ENCODE measurements around the gene CACFD1.

Gene CACFD1

DNA sequence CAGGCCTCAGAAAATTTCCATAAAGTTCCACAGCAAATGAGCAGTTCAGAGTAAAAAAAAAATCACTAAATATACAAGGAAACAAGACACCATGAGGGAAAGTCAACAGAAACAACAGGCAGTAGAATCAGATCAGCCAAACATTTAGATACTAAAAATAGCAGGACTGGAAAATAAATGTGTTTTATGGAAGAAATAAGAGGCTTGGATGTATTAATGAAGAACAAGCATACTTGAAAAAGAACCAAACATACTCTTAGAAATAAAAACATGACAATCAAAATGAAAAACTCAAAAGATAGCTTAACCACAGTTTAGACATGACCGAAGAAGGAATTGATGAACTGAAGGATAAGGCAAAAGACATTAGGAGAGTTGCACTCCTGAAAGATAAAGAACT is 42.3 kb downstream of the CACFD1 start:
- DNase-seq (ENCODE audit: insufficient read length, low spot score) (no peak), FAIRE-seq (no peak)
- no peak for TF ChIP-seq POLR2A (IDR thresholded peaks at IDR 0.05; ENCODE audit: low read depth, low read length)

DNA sequence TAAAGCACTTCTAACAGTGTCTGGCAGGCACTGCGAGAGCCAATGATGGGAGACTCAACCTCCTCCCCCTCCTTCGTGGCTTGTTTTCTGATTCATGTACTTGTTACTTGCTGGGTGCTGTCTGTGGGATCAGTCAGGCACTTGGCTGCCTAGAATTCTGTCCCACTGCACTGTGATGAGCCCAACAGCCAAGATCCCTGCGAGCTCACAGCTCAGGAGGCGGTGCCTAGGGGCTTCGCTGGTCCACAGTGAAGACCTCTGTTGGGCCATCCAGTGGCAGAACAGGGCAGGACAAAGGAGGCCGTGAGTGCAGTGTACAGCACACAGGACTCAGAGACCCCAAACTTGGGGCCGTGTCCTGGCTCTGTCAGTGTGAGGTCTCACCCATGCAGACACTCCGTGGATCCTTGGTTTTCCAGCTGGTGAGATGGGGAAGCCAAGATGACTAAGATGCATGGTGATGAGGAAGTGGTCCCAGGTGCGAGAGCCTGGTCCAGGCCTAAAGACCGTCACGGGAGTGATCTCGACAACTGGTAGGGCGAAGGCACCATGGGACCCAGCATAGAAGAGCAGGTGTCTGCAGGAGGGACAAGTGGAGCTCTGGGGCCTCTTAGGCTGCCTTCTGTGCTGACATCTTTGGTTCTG is 45.5 kb downstream of the CACFD1 start:
- FAIRE-seq, result no peak
- no peak for TF ChIP-seq POLR2A (IDR thresholded peaks at IDR 0.05; ENCODE audit: low read depth, low read length)

DNA sequence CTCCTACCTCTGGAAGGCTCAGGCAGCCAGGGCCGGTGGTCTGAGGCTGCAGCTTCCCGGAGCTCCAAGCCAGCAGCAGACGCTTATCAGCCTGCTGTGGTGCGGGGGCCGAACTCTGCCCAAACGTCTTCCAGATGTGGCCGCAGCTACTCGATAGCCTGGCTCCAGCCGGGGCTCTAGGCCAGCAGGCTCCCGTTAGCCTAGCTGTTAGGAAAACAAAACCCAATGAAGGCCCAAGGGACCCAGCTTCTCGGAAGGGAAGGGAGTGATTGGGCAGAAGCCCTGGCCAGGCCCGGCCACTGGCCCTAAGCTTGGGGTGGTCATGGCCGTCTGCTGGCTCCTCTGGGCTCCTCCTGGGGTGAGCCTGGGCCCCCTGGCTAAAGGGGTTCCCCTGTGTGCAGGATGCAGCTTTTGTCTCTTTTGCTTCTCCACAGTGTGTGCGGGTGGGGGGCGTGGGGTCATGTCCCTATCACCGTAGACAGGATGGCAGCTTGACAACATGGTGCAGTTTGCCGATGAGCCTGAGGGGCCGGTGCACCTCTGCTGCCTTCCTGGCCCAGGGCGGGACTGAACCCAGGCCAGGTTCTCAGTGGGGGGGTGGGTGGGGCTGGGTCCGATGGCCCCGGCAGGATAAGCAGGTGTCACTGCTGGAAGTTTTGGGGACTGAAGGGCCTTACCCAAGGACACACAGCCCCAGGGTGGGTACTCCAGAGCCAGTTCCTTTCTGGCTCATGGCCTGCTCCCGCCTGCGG is 46.3 kb downstream of the CACFD1 start:
- no peak for TF ChIP-seq POLR2A (IDR thresholded peaks at IDR 0.05; ENCODE audit: low read depth, low read length)
- DNase-seq (ENCODE audit: insufficient read length, low spot score), result no peak
- FAIRE-seq, result no peak

More for the DNA sequence above, 45.5 kb downstream of the CACFD1 start:
- no peak for DNase-seq (ENCODE audit: insufficient read length, low spot score)

DNA sequence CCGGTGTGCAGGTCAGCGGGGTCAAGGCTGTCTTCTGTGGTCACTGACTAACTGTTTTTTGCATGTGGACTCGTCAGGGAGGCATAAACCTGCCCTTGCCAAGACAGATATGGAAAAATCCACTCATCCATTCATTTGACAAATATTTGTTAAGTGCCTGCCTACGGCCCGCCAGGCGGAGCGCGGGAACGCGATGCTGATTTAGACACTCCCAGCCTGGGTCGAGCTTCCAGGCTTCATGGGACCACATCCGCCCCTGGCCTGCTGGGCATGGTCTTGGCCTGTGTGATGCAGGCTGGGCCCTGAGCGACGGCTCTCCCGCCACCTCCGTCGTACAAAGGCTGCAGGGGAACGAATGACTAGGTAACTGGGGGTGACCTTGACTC is 46.9 kb downstream of the CACFD1 start:
- DNase-seq (ENCODE audit: insufficient read length, low spot score) (peak; percentile 100), FAIRE-seq (peak; percentile 97)
- peak; percentile 37; the same call in 1 of the 2 replicates for TF ChIP-seq POLR2A (IDR thresholded peaks at IDR 0.05; ENCODE audit: low read depth, low read length)

DNA sequence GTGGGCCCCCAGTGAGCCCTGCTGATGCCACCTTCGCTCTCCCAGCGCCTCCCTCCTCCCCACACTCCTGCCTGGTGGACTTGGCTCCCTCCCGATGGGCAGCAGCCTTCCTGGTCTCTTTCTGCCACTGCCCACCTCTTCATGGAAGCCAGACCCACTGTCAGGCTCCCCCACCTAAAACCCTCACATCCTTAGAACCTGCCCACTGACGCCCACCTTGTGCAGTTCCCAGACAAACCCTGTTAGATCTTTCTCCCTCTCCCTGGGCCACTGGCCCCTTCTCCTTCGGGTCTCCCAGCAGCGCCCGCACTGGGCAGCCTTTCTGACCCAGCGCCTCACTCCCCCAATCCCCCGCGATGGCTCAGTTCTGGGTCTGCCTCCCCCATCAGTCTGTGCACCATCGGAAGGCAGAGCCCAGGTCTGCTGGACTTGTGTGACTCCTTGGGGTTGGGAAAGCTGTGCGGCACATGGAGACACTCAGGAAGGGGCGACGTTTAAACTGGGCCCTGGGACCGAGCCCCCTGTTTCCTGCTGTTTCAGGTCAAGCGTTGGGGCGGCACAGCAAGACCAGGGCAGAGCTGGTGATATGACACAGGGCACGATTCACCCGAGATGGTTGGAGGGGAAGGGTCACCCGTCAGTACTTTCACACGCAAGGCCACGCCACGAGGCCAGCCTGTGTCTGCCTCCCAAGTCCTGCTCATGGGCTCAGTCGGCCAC is 47.6 kb downstream of the CACFD1 start:
- TF ChIP-seq POLR2A (IDR thresholded peaks at IDR 0.05; ENCODE audit: low read depth, low read length), result no peak
- FAIRE-seq (no peak), DNase-seq (ENCODE audit: insufficient read length, low spot score) (no peak)

DNA sequence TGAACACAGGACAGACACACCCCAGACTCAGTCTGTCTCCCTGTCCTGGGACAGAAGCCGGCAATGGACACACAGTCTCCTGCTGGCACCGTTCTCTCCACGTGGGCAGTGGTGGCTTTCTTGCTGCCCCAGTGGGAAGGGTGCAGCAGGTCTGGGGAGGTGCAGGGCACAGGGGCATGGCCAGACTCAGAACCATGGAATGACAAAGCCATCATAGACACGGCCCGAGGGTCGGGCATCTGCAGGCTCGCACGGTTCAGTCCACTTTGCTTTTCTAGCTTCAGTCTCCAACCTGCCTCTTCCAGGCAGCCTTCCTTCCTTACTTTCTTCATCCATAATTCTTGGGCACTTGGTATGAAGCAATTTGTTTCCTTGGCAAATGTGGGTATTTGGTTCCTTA is 48.3 kb downstream of the CACFD1 start:
- FAIRE-seq (no peak), DNase-seq (ENCODE audit: insufficient read length, low spot score) (no peak)
- TF ChIP-seq POLR2A (IDR thresholded peaks at IDR 0.05; ENCODE audit: low read depth, low read length), result no peak

DNA sequence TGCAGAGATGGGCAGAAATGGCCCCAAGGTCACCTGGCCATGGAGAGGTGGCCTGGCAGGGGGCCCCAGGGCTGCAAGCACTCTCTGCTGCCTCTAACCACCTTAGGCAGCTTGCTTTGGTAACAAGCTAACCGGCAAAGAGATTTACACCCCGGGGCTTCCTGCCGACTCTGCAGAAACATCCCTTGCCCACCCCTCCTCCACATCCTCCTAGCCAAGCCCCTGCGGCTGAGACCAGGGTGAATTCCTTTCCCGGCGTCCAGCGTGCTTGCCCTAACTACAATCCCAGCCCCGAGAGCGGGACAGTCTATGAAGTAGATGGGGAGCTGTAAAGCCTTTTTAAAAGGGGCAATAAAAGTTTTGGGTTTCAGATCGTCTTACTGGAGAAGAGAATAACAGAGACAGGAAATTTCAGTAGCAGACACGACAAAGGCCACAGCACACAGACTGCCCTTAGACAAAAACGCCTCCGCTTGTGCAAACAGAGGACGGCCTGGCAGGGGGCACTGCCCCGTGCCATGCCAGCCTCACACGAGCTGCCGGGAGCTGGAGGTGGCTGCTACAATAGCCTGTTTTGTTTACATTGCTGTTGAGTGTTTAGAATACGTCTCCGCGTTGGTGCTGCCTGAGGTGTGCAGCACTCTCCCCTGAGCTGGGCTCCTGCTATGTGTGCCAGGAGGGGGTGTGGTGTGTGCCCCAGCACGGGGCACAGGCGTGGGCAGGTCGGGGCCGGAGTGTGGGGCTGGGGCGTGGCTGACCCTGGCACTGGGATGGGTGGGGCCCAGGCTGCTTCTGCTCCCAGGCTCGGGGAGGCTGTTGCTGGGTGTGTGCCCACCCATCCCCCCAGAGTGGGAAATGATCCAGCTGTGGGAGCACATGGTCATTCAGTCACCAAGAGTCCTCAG is 49.7 kb downstream of the CACFD1 start:
- DNase-seq (ENCODE audit: insufficient read length, low spot score) (no peak), FAIRE-seq (no peak)
- TF ChIP-seq POLR2A (IDR thresholded peaks at IDR 0.05; ENCODE audit: low read depth, low read length), result no peak

DNA sequence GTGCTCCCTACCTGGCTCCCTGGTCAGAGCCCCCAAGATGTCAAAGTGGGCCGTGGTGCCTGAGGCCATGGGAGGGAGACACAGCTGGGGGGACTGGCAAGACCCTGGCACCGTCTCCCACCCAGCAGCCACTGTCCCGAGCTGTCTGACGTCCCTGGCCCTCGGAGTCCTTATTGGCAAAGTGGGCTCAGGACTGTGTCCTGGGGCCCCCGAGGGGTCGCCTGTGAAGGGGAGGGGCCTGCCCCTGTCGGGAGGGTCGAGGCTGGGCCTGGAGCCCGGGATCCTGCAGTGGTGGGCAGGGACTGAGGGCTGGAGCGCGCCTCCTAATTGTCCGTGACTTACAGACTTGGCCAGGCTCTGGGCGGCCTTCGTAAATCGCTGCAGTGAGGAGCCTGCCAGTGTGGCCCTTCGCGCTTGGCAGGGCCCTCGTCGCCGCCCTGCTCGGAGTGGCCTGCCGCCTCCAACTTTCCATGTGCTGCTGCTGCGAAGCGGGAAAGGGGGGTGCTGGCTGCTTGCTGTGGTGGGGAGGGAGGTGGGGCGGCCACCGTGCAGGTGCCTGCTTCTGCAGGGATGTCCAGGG is 51.2 kb downstream of the CACFD1 start:
- DNase-seq (ENCODE audit: insufficient read length, low spot score), result no peak
- TF ChIP-seq POLR2A (IDR thresholded peaks at IDR 0.05; ENCODE audit: low read depth, low read length), result no peak

DNA sequence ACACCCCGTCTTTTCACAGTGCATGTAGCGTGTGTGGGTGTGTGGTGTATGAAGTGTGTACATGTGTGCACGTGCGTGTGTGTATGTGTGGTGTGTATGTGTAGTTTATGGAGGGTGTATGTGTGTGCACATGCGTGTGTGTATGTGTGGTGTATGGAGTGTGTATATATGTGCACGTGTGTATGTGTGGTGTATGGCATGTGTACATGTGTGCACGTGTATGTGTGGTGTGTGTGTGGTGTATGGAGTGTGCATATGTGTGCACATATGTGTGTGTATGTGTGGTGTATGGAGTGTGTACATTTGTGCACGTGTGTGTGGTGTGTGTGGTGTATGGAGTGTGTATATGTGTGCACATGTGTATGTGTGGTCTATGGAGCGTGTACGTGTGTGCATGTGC is 51.8 kb downstream of the CACFD1 start:
- no peak for FAIRE-seq
- DNase-seq (ENCODE audit: insufficient read length, low spot score), result no peak

More for the DNA sequence above, 51.2 kb downstream of the CACFD1 start:
- FAIRE-seq, result no peak

DNA sequence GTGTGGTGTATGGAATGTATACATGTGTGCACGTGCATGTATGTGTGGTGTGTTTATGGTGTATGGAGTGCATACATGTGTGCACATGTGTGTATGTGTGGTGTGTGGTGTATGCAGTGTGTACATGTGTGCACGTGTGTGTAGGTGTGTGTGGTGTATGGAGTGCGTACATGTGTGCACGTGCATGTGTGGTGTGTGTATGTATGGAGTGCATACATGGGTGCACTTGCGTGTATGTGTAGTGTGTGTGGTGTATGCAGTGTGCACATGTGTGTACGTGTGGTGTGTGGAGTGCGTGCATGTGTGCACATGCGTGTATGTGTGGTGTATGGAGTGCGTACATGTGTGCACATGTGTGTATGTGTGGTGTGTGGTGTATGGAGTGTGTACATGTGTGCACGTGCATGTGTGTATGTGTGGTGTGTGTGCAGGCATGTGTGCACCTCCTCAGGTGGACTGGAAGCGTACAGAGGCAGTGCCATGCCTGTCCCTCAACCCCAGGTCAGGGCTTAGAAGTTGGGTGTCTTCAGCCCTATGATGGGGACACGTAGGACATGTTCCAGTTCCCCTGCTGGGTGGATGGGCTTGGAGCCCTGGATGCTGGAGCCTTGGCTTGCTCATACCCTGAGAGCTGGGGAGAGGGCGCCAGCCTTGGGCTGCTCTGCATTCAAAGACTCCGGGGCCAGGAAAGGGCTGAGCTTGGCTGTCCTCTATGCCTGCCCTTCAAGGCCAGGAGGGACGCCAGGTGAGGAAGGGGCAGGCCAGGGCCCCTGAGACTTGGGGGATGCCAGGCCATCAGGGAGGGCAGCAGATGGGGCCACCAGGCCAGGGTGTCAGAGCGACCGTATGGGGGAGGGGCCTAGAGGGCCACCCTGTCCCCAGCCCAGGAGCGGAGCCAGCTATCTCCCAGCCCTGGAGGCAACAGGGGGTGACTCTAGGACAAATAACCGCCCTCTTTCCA is 52.8 kb downstream of the CACFD1 start:
- no peak for DNase-seq (ENCODE audit: insufficient read length, low spot score)
- FAIRE-seq, result no peak
- TF ChIP-seq POLR2A (IDR thresholded peaks at IDR 0.05; ENCODE audit: low read depth, low read length), result no peak

More for the DNA sequence above, 51.8 kb downstream of the CACFD1 start:
- TF ChIP-seq POLR2A (IDR thresholded peaks at IDR 0.05; ENCODE audit: low read depth, low read length), result no peak

DNA sequence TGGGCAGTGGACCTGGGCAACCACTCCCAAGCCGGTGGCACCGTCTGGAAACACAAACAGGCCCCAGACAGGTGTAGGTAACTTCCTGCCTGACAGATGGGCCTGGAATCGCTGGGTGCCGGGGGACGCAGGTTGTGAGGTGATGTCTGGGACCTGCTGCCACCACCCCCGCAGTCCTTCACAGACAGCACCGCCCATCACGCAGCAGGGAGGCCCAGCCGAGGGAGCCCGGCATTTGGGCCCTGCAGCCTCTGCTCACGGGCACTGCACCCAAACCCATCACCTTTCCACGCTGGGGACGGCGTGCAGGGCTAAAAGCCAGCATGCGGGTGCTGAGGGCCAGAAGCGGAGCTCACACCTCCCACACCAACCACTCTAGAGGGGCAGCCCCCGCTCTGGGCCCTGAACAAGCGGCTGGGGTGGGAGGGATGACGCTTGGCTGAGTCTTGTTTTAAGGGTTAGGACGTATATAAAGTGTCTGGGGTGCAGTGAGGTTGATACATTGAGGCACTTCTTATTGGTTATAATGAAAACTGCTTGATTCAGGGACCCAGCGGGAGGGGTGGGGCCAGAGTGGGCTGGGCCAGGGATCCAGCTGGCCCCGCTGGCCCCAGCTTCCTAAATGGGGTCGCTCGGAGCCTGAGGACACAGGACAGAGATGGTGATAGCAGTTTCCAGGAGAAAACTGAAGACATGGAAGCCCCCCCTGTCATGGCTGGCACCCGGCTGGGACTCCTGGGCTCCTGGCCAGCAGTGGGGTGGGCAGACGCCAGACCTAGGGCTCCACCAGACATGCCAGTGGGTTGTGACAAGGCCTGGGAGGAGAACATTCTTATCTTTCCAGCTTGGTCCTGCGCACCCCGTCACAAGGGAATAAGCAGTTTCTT is 53.7 kb downstream of the CACFD1 start:
- FAIRE-seq (no peak), DNase-seq (ENCODE audit: insufficient read length, low spot score) (no peak)
- no peak for TF ChIP-seq POLR2A (IDR thresholded peaks at IDR 0.05; ENCODE audit: low read depth, low read length)
